ENCODE measurements around the gene MEIS2. TPM values are rescaled to one million over a fixed set of nuclear protein-coding genes. Genes with fewer than 3 reads are reported as not detected.

The MEIS2 gene
- total and polyA plus RNA-seq, 8 donors = 14.1 to 44.5 (median 36.3) TPM

DNA sequence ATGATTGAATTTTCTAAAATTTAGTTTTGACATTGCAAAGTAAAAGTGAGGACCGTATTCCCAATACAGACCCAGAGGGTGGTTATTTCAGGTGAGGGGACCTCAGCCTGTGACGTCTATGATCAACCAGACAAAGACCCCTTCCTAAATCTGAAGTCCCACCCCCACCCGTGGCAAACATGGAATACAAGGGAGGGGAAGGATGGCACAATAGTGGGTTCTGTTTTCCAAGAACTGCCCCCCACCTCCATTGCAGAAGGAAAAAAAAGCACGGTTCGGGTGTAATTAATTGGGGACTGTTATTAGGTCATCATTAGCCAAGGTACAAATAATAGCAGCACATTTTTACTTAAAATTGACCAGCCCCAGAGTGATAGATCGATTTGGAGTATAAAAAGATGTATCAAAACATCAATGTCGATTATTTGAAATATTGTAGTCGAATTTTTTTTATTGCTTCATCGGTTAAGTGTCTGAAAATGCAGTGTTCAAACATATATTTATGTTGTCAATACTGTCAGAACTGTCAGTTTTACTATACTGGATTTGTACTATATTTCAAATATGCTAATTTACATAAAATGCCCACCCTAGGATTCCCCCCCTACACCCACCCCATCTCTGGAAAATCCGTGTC lies 7.5 kb upstream of the MEIS2 start:
- intact Hi-C loops (cut with DNase I) = no loop called here
- no peak for ATAC-seq
- TF ChIP-seq, protein P1, sequence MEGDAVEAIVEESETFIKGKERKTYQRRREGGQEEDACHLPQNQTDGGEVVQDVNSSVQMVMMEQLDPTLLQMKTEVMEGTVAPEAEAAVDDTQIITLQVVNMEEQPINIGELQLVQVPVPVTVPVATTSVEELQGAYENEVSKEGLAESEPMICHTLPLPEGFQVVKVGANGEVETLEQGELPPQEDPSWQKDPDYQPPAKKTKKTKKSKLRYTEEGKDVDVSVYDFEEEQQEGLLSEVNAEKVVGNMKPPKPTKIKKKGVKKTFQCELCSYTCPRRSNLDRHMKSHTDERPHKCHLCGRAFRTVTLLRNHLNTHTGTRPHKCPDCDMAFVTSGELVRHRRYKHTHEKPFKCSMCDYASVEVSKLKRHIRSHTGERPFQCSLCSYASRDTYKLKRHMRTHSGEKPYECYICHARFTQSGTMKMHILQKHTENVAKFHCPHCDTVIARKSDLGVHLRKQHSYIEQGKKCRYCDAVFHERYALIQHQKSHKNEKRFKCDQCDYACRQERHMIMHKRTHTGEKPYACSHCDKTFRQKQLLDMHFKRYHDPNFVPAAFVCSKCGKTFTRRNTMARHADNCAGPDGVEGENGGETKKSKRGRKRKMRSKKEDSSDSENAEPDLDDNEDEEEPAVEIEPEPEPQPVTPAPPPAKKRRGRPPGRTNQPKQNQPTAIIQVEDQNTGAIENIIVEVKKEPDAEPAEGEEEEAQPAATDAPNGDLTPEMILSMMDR (IDR thresholded peaks at IDR 0.05) = no peak
- Histone ChIP-seq H3K27me3 (peaks cover 64 to 100% of the 10 kb centered on the region in 2 donors), H3K4me3 (no peak overlapping the region), H3K9me3 (no peaks in the 10 kb centered on the region), H3K4me1 (no peaks in the 10 kb centered on the region), H3K36me3 (no peaks in the 10 kb centered on the region), H3K27ac (no peak overlapping the region)
- DNase-seq = no peak

DNA sequence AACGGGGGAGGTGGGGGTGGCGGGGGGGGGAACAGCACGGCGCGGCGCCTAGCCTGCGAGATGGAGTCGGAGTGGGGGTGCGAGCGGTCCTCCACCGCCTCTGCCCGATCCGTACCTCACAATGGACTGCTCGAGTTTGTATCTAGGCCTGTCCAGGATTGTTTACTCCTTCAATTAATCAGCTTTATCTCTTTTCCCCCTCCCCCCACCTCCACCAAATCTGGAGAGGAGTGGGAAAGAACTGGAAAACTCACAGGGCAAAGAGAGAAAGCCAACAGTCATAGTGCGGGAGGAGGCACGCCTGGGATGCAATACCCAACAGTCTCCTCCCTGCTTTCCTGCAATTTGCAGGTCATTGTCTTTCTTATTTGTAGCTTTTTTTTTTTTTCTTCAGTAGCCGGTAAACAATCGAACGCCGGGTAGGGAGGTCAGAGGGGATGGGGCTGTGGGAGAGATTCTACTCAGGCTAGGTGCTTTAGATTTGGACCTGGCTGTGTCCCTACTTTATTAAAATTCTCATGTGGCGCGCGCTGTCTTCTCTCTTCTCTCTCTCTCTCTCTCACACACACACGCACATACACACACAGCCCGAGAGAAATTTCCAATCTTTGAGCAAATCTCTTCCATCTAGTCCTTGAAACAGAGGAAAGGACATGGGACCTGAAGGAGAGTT lies 6.9 kb upstream of the MEIS2 start:
- Histone ChIP-seq H3K9me3 (no peaks in the 10 kb centered on the region), H3K27me3 (peaks cover 64 to 100% of the 10 kb centered on the region in 2 donors), H3K4me3 (peak overlapping the region in 1 of 2 donors; percentile 7), H3K4me1 (peaks cover 0 to 3% of the 10 kb centered on the region in 2 donors), H3K27ac (no peak overlapping the region), H3K36me3 (no peaks in the 10 kb centered on the region)
- no peak for ATAC-seq
- intact Hi-C loops (cut with DNase I) = no loop called here
- TF ChIP-seq, protein P1 (IDR thresholded peaks at IDR 0.05) = no peak
- no peak for DNase-seq

DNA sequence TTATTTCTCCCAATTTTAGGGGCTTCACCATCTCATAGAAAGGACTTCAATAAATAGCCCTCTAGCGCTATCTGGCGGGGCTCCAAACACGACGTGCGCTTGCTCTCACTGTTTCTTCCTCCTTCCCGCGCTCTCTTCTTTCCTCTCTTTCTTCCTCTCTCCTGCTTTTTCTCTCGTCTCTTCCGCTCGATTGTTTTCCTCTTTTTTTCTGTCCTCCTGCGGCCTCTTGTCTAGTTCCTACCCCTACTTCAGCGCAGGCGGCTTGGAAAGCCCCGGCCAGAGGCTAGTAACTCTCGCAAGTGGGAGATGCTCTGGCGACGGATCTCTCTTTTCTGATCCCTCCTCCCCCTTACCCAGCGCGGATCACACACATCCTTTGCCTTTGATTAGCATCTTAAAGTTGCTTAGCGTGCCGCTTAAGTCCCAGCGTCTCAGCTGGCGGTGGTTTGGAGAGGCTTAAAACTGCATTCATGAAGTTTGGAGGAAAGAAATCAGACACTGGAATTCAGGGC lies 6.2 kb upstream of the MEIS2 start:
- intact Hi-C loops (cut with DNase I) = no loop called here
- DNase-seq = peak in 1 of 4 donors; percentile 81
- Histone ChIP-seq H3K27ac (no peak overlapping the region), H3K4me3 (peak overlapping the region in 1 of 2 donors; percentile 7), H3K9me3 (no peaks in the 10 kb centered on the region), H3K4me1 (peaks cover 0 to 3% of the 10 kb centered on the region in 2 donors), H3K27me3 (peaks cover 61 to 100% of the 10 kb centered on the region in 2 donors), H3K36me3 (no peaks in the 10 kb centered on the region)
- no peak for ATAC-seq
- TF ChIP-seq, protein P1 (IDR thresholded peaks at IDR 0.05) = no peak

DNA sequence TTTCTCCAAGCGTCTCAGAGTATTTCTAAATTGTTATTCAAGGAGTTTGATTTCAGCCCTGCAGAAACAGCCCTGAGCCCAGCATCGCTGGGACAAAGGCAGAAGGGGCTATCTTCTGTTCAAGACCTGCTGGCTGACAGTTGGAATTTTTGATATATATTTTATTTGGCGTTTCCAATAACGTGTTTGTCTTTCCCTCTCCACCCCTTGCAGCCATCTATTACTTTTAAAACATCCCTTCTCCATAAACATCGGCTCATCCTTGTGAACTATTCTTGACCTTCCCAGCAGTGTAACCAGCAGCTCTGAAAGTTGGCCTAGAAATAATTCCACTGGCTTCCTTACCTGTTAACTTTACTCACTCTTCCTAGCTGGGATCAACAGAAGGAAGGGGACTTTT lies 5.5 kb upstream of the MEIS2 start:
- Histone ChIP-seq H3K9me3 (no peaks in the 10 kb centered on the region), H3K27me3 (peaks cover 59 to 100% of the 10 kb centered on the region in 2 donors), H3K4me1 (peaks cover 0 to 3% of the 10 kb centered on the region in 2 donors), H3K27ac (no peak overlapping the region), H3K36me3 (no peaks in the 10 kb centered on the region), H3K4me3 (no peak overlapping the region)
- DNase-seq (no peak), ATAC-seq (no peak)
- intact Hi-C loops (cut with DNase I) = no loop called here
- TF ChIP-seq, protein P1 (IDR thresholded peaks at IDR 0.05) = no peak

DNA sequence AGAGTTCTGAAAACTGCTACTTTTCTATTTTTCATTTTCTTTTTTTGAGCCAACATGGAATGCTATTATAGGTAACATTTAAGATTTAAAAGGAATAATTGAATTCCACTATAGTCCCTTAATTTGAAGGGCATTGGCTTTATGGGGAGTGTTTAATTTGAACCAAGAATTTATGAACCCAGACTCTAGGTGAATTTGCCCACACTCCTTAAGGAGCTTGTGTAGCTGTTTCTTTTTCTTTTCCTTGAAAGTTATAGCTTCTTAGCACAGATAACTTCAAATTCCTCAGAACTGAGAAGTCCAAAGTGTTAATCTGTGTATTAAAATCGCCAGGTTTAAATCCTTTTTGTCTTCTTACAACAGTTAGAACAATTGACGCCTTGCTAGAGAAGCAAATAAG lies 4.7 kb upstream of the MEIS2 start:
- no peak overlapping the region for H3K4me3 ChIP-seq

More for the DNA sequence above, 4.7 kb upstream of the MEIS2 start:
- peaks cover 0 to 3% of the 10 kb centered on the region in 2 donors for H3K4me1 ChIP-seq
- no peaks in the 10 kb centered on the region for H3K9me3 ChIP-seq
- TF ChIP-seq, protein P1 (IDR thresholded peaks at IDR 0.05) = no peak
- H3K27ac ChIP-seq = no peak overlapping the region
- ATAC-seq = no peak
- H3K27me3 ChIP-seq = peaks cover 51 to 100% of the 10 kb centered on the region in 2 donors
- H3K36me3 ChIP-seq = no peaks in the 10 kb centered on the region
- no peak for DNase-seq
- intact Hi-C loops (cut with DNase I) = no loop called here
